Keratinocyte (primary cell): Measurements from ENCODE around the gene MAEA. TPM values are rescaled to one million over a fixed set of nuclear protein-coding genes. Genes with fewer than 3 reads are reported as not detected.

Source experiments
- DNase-seq: peaks from one replicate; pipeline ENCODE4 v3.0.0-alpha.2; 2011; ENCODE audit warnings: low read depth, missing footprints, low spot score
- FAIRE-seq: peaks from 2 replicates; lab custom pipeline; 2011; peaks lifted over from hg19 to GRCh38; lab: Jason Lieb, UNC
- H2AFZ ChIP-seq: 2 replicates; pipeline ENCODE4 v1.6.0; 2012; ENCODE audit warnings: low read length, control low read depth, inconsistent platforms; ENCODE audit not compliant: control insufficient read depth
- H3K27ac ChIP-seq: 2 replicates; pipeline ENCODE4 v1.5.1; 2011; ENCODE audit warnings: low read length; ENCODE audit not compliant: control insufficient read depth, insufficient read depth
- H3K27me3 ChIP-seq: 3 replicates; pipeline ENCODE4 v1.6.0; 2011; ENCODE audit warnings: low read length; ENCODE audit not compliant: control insufficient read depth, insufficient read depth; ENCODE audit errors: extremely low read depth
- H3K36me3 ChIP-seq, 2 experiments: 2 replicates in 1 of 2; 3 replicates in 1 of 2; pipeline ENCODE4 v1.5.1; 2011; ENCODE audit warnings: low read length in 2 of 2, mild to moderate bottlenecking in 1 of 2; ENCODE audit not compliant: control insufficient read depth in 2 of 2, insufficient read depth in 2 of 2; ENCODE audit errors: extremely low read depth in 1 of 2
- H3K4me1 ChIP-seq: 3 replicates; pipeline ENCODE4 v1.5.1; 2011; ENCODE audit warnings: low read length; ENCODE audit not compliant: control insufficient read depth, insufficient read depth; ENCODE audit errors: extremely low read depth
- H3K4me2 ChIP-seq: 3 replicates; pipeline ENCODE4 v1.6.0; 2011; ENCODE audit warnings: low read depth, low read length; ENCODE audit not compliant: control insufficient read depth, insufficient read depth; ENCODE audit errors: extremely low read depth
- H3K4me3 ChIP-seq, 3 experiments: fragments of 200-600 bp in 1 of 3; sonication (generic) in 1 of 3; 2 replicates in 2 of 3; 3 replicates in 1 of 3; pipeline ENCODE4 v1.5.1; 2011 to 2016; ENCODE audit warnings: low read length in 3 of 3, mild to moderate bottlenecking in 3 of 3, control low read depth in 2 of 3, inconsistent platforms in 1 of 3, low read depth in 1 of 3, mixed read lengths in 1 of 3, mixed run types in 1 of 3, moderate library complexity in 1 of 3; ENCODE audit not compliant: control insufficient read depth in 2 of 3, insufficient read depth in 2 of 3; ENCODE audit errors: extremely low read depth in 1 of 3
- H3K79me2 ChIP-seq: 2 replicates; pipeline ENCODE4 v1.6.0; 2012; ENCODE audit warnings: low read length; ENCODE audit not compliant: control insufficient read depth, insufficient read depth
- H3K9ac ChIP-seq: 3 replicates; pipeline ENCODE4 v1.6.0; 2011; ENCODE audit warnings: low read length; ENCODE audit not compliant: control insufficient read depth, insufficient read depth; ENCODE audit errors: extremely low read depth
- H3K9me1 ChIP-seq: 3 replicates; pipeline ENCODE4 v1.6.0; 2011; ENCODE audit warnings: low read length; ENCODE audit not compliant: control insufficient read depth, insufficient read depth; ENCODE audit errors: extremely low read depth
- H3K9me3 ChIP-seq: 2 replicates; pipeline ENCODE4 v1.5.1; 2012; ENCODE audit warnings: low read depth, low read length; ENCODE audit not compliant: control insufficient read depth
- H4K20me1 ChIP-seq: 3 replicates; pipeline ENCODE4 v1.6.0; 2011; ENCODE audit warnings: low read length; ENCODE audit not compliant: control insufficient read depth, insufficient read depth; ENCODE audit errors: extremely low read depth
- CTCF ChIP-seq, 3 experiments: IDR thresholded peaks in 1 of 3; conservative IDR thresholded peaks in 1 of 3; optimal IDR thresholded peaks in 1 of 3; 2 replicates in 2 of 3; 3 replicates in 1 of 3; pipeline versions ENCODE3 to v1.5.1; 2011; ENCODE audit warnings: low read length in 3 of 3, mild to moderate bottlenecking in 3 of 3, moderate library complexity in 2 of 3, control low read depth in 1 of 3, inconsistent platforms in 1 of 3; ENCODE audit not compliant: insufficient read depth in 2 of 3; ENCODE audit errors: extremely low read depth in 1 of 3
- EZH2 ChIP-seq: IDR thresholded peaks from one replicate; pipeline ENCODE4 v1.6.1; 2012; ENCODE audit warnings: inconsistent platforms, mild to moderate bottlenecking, low read length, moderate library complexity
- dilution Hi-C: fragments of 300-500 bp; cut with MboI; formaldehyde crosslinking; loops from one replicate; pipeline ENCODE4 v1.7.0; 2020; ENCODE audit warnings: low sequenced_read_pairs; ENCODE audit not compliant: extremely low pct_ligation_motif_present
- polyA plus RNA-seq, 5 experiments: library from polyadenylated mRNA; depleted of rRNA in 3 of 5; stranded (reverse) in 3 of 5; stranded (forward) in 1 of 5; unstranded in 1 of 5; fragments of >200 nt; gene quantifications; 1 replicate in 1 of 5; 2 replicates in 3 of 5; 3 replicates in 1 of 5; pipeline versions ENCODE4 v1.2.1 to v1.2.3, GENCODE V29; 2011 to 2012; ENCODE audit warnings: missing spikeins in 2 of 5, low read depth in 1 of 5, low replicate concordance in 1 of 5

Gene MAEA
- polyA plus RNA-seq, 1 donor (not counting 4 experiments of a cell fraction or from before 2014, with no cell fraction given), result 89.7 TPM

- Histone ChIP-seq H3K9me3 (no peaks in the 10 kb centered on the region), H4K20me1 (no peaks in the 10 kb centered on the region), H3K9ac (no peak overlapping the region), H3K36me3 (no peaks in the 10 kb centered on the region), H3K4me1 (no peaks in the 10 kb centered on the region), H3K79me2 (no peaks in the 10 kb centered on the region), H2AFZ (no peak overlapping the region), H3K27me3 (no peaks in the 10 kb centered on the region), H3K4me3 (no peak overlapping the region), H3K4me2 (no peak overlapping the region), H3K9me1 (no peaks in the 10 kb centered on the region), H3K27ac (no peak overlapping the region)
- dilution Hi-C loops, result no loop called here
- FAIRE-seq, result no peak
- DNase-seq, result no peak
- TF ChIP-seq CTCF (optimal IDR thresholded peaks at IDR 0.05 in 1 of 3, IDR thresholded peaks at IDR 0.05 in 1 of 3, conservative IDR thresholded peaks at IDR 0.05 in 1 of 3; ENCODE audit: extremely low read depth in 1 of 3, insufficient read depth in 2 of 3, low read length in 3 of 3), result no peak
- no peak for TF ChIP-seq EZH2
Observed at GRCh38 chr4:1274871-1275270, 14.8 kb upstream of the MAEA start.

GRCh38 chr4:1276984-1277383 lies 12.7 kb upstream of the MAEA start:
- FAIRE-seq (no peak), DNase-seq (no peak)
- H3K4me1 ChIP-seq, result no peaks in the 10 kb centered on the region
- no peak overlapping the region for H2AFZ ChIP-seq
- no peak overlapping the region for H3K9ac ChIP-seq
- H3K9me3 ChIP-seq, result no peaks in the 10 kb centered on the region
- no peaks in the 10 kb centered on the region for H3K27me3 ChIP-seq
- no peaks in the 10 kb centered on the region for H4K20me1 ChIP-seq
- TF ChIP-seq CTCF (optimal IDR thresholded peaks at IDR 0.05 in 1 of 3, IDR thresholded peaks at IDR 0.05 in 1 of 3, conservative IDR thresholded peaks at IDR 0.05 in 1 of 3; ENCODE audit: extremely low read depth in 1 of 3, insufficient read depth in 2 of 3, low read length in 3 of 3) (no peak), EZH2 (no peak)
- dilution Hi-C loops, result no loop called here
- H3K9me1 ChIP-seq, result no peaks in the 10 kb centered on the region
- H3K4me3 ChIP-seq, result no peak overlapping the region
- no peaks in the 10 kb centered on the region for H3K79me2 ChIP-seq
- no peaks in the 10 kb centered on the region for H3K36me3 ChIP-seq
- no peak overlapping the region for H3K4me2 ChIP-seq
- no peak overlapping the region for H3K27ac ChIP-seq
